SU-DHL-6 (cell line): Measurements from ENCODE around the gene MMP7.

ENCODE experiments used
- CTCF ChIP-seq: fragments of 200-600 bp; sonication (generic); IDR thresholded peaks from one replicate; pipeline ENCODE4 v1.5.1; 2017; ENCODE audit warnings: antibody characterized with exemption, mild to moderate bottlenecking, low read length, moderate library complexity; ENCODE audit not compliant: insufficient read depth, poor library complexity, severe bottlenecking
- EZH2phosphoT487 ChIP-seq: fragments of 200-600 bp; sonication (generic), shearing (Covaris generic); conservative IDR thresholded peaks from 2 replicates; pipeline ENCODE4 v1.6.1; 2018; ENCODE audit warnings: mild to moderate bottlenecking, antibody characterized with exemption, low read length, moderate library complexity, mixed read lengths

- TF ChIP-seq EZH2phosphoT487 (no peak), CTCF (no peak)
Measured at GRCh38 chr11:102553835-102554282, 23.3 kb upstream of the MMP7 start.
